ENCODE data around the gene IGSF6. TPM values are rescaled to one million over a fixed set of nuclear protein-coding genes. Genes with fewer than 3 reads are reported as not detected.
"Not testable (repeated sequence)": the region's sequence is repeated elsewhere in the genome, so short reads cannot be mapped to it uniquely, and the experiment has no call there.

Gene IGSF6
- total RNA-seq, 2 experiments from 2014 or later = 0.20 TPM; not detected in 1

DNA sequence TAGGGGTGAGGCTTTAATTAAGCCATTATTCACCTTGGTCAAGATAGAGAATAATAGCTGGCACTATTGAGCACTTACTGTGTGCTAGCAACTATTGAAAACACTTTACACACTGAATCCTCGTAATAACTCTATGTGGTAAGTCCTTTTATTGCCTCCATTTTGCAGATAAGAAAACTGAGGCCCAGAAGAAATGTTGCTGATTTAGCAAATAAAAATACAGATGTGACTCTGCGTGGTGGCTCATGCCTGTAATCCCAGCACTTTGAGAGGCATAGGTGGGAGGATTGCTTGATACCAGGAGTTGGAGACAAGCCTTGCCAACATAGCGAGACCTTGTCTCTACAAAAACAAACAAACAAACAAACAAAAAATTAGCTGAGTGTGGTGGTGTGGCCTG is 30.8 kb upstream of the IGSF6 start:
- POLR2A ChIA-PET = no interaction called here
- H3K4me3 Mint-ChIP-seq = no peak overlapping the region
- H3K36me3 Mint-ChIP-seq (ENCODE audit: low read depth) = no peaks in the 10 kb centered on the region
- CTCF ChIA-PET = interaction anchor here (0.9 to 4.8 kb wide), 10 partner anchors 12 to 120 kb away, joined by 3 to 26 read pairs (median 9); no protein-coding TSS in a partner anchor
- peaks cover 2% of the 10 kb centered on the region for H3K27me3 Mint-ChIP-seq
- H3K4me1 Mint-ChIP-seq (ENCODE audit: low read depth) = no peaks in the 10 kb centered on the region
- ATAC-seq = no peak
- no peaks in the 10 kb centered on the region for H3K9me3 Mint-ChIP-seq
- TF ChIP-seq, protein P1, sequence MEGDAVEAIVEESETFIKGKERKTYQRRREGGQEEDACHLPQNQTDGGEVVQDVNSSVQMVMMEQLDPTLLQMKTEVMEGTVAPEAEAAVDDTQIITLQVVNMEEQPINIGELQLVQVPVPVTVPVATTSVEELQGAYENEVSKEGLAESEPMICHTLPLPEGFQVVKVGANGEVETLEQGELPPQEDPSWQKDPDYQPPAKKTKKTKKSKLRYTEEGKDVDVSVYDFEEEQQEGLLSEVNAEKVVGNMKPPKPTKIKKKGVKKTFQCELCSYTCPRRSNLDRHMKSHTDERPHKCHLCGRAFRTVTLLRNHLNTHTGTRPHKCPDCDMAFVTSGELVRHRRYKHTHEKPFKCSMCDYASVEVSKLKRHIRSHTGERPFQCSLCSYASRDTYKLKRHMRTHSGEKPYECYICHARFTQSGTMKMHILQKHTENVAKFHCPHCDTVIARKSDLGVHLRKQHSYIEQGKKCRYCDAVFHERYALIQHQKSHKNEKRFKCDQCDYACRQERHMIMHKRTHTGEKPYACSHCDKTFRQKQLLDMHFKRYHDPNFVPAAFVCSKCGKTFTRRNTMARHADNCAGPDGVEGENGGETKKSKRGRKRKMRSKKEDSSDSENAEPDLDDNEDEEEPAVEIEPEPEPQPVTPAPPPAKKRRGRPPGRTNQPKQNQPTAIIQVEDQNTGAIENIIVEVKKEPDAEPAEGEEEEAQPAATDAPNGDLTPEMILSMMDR (IDR thresholded peaks at IDR 0.05) = no peak
- no peak overlapping the region for H3K27ac Mint-ChIP-seq
- DNase-seq = no peak
- intact Hi-C loops (cut with micrococcal nuclease) = no loop called here

DNA sequence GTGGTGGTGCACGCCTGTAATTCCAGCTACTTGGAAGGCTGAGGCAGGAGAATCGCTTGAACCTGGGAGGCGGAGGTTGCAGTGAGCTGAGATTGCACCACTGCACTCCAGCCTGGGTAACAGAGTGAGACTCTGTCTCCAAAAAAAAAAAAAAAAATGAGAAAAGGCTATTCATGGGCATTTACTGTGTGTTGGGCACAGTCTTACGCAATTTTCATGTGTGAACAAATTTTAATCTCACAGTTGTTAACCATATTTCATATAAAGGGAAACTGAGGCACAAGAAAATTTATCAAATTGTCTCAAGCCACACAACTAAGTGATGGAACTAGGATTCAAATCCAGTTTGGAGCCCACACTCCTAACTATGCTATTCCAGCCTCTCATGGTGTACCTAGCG is 28.3 kb upstream of the IGSF6 start:
- H3K4me1 Mint-ChIP-seq (ENCODE audit: low read depth); DNase-seq; POLR2A ChIA-PET; ATAC-seq; H3K9me3 Mint-ChIP-seq; intact Hi-C loops (cut with micrococcal nuclease); H3K4me3 Mint-ChIP-seq; H3K27me3 Mint-ChIP-seq; H3K27ac Mint-ChIP-seq; H3K36me3 Mint-ChIP-seq (ENCODE audit: low read depth): not testable (repeated sequence)
- CTCF ChIA-PET = interaction anchor here (4.8 kb wide), 1 partner anchor 27 kb away, joined by 24 read pairs; no protein-coding TSS in a partner anchor

DNA sequence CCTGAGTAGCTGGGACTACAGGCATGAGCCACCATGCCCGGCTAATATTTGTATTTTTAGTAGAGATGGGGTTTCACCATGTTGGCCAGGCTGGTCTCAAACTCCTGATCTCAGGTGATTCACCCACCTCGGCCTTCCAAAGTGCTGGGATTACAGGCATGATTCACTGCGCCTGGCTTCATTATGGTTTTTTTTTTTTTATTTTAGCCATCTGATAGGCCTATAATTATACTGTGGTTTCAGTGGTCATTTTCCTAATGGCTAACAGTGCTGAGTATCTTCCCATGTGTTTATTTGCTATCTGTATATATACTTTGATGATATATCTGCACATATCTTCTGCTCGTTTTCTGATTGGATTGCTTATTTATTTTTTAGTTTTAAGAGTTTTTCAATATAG is 22.0 kb upstream of the IGSF6 start:
- H3K4me3 Mint-ChIP-seq; H3K4me1 Mint-ChIP-seq (ENCODE audit: low read depth); H3K27me3 Mint-ChIP-seq; POLR2A ChIA-PET; ATAC-seq; intact Hi-C loops (cut with micrococcal nuclease); H3K36me3 Mint-ChIP-seq (ENCODE audit: low read depth); H3K9me3 Mint-ChIP-seq; DNase-seq; H3K27ac Mint-ChIP-seq: not testable (repeated sequence)
- CTCF ChIA-PET = interaction anchor here (1.0 to 3.8 kb wide), 3 partner anchors 17 to 77 kb away, joined by 3 to 13 read pairs (median 3); no protein-coding TSS in a partner anchor

DNA sequence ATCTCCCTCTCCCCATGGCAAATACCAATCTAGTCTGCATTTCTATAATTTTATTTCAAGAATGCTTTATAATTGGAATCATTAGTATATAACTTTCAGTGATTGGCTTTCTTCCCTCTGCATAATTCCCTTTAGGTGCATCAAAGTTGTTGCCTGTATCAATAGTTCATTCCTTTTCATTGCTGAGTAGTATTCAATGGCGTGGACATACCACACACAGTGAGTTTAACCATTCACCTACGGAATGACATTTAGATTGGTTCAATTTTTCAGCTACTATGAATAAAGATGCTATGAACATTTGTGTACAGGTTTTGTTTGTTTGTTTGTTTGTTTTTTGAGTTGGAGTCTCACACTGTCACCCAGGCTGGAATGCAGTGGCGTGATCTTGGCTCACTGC is 21.1 kb upstream of the IGSF6 start:
- peaks cover 4% of the 10 kb centered on the region for H3K9me3 Mint-ChIP-seq
- TF ChIP-seq, protein P1 (IDR thresholded peaks at IDR 0.05) = no peak
- no peaks in the 10 kb centered on the region for H3K27me3 Mint-ChIP-seq
- H3K27ac Mint-ChIP-seq = no peak overlapping the region
- H3K36me3 Mint-ChIP-seq (ENCODE audit: low read depth) = no peaks in the 10 kb centered on the region
- intact Hi-C loops (cut with micrococcal nuclease) = no loop called here
- ChIA-PET CTCF (interaction anchor here (0.8 to 3.8 kb wide), 4 partner anchors 11 to 76 kb away, joined by 3 to 13 read pairs (median 3); no protein-coding TSS in a partner anchor), POLR2A (no interaction called here)
- no peaks in the 10 kb centered on the region for H3K4me1 Mint-ChIP-seq (ENCODE audit: low read depth)
- H3K4me3 Mint-ChIP-seq = no peak overlapping the region
- DNase-seq (no peak), ATAC-seq (no peak)

DNA sequence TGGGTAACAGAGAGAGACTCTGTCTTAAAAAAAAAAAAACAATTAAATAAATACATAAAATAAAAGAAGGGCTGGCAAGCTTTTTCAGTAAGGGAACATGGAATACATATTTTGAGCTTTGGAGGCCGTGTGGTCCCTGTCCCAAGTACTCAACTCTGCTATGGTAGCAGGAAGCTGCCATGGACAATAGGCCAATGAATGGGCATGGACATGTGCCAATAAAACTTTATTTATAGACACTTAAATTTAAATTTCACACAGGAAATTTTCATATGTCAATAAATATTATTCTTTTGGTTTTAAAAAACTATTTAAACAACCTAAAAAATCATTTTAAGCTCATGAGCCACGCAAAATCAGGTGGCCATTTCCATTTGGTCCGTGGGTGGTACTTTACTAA is 15.2 kb upstream of the IGSF6 start:
- Mint-ChIP-seq H3K27ac (no peak overlapping the region), H3K9me3 (no peaks in the 10 kb centered on the region), H3K4me1 (ENCODE audit: low read depth) (peaks cover 4% of the 10 kb centered on the region), H3K27me3 (peaks cover 6% of the 10 kb centered on the region), H3K4me3 (no peak overlapping the region), H3K36me3 (ENCODE audit: low read depth) (no peaks in the 10 kb centered on the region)
- DNase-seq (no peak), ATAC-seq (no peak)
- intact Hi-C loops (cut with micrococcal nuclease) = no loop called here
- TF ChIP-seq, protein P1 (IDR thresholded peaks at IDR 0.05) = no peak
- ChIA-PET POLR2A (no interaction called here), CTCF (interaction anchor here (1.0 to 2.9 kb wide), 4 partner anchors 10 to 41 kb away, joined by 3 to 18 read pairs (median 4); no protein-coding TSS in a partner anchor)

DNA sequence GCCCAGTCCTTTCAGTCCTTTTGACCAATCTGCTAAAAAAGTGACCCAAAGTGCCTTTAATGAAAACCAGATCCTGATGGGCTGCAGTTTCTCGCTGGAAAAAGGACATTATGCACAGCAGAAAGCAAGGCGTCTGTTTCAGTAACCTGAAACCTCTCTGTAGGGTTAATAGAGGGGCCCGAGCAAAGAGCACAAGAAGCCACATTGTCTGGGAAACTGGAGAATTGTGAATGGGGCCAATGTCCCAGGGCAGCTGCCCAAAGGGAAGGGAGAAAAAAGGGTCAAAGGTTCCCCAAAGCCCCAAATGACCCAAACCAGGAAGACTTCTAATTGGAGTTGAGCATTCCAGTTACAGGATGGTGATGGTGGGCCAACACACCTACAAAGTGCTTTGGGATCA is 14.4 kb upstream of the IGSF6 start:
- H3K27ac Mint-ChIP-seq = no peak overlapping the region
- POLR2A ChIA-PET = no interaction called here

More for the DNA sequence above, 14.4 kb upstream of the IGSF6 start:
- ATAC-seq (no peak), DNase-seq (no peak)
- peaks cover 6% of the 10 kb centered on the region for H3K27me3 Mint-ChIP-seq
- TF ChIP-seq, protein P1 (IDR thresholded peaks at IDR 0.05) = no peak
- H3K4me3 Mint-ChIP-seq = no peak overlapping the region
- CTCF ChIA-PET = interaction anchor here (0.6 to 2.9 kb wide), 3 partner anchors 9 to 82 kb away, joined by 3 to 18 read pairs (median 6); no protein-coding TSS in a partner anchor
- no peaks in the 10 kb centered on the region for H3K36me3 Mint-ChIP-seq (ENCODE audit: low read depth)
- intact Hi-C loops (cut with micrococcal nuclease) = no loop called here
- no peaks in the 10 kb centered on the region for H3K9me3 Mint-ChIP-seq
- peaks cover 5% of the 10 kb centered on the region for H3K4me1 Mint-ChIP-seq (ENCODE audit: low read depth)
